HepG2 (cell line): ENCODE results near the gene LRFN2. TPM values are rescaled to one million over a fixed set of nuclear protein-coding genes. Genes with fewer than 3 reads are reported as not detected.

ENCODE experiments used
- ATAC-seq: fragments of 200-7000 bp; cut with Tn5 transposase; 3 replicates; pipeline ENCODE4 v1.9.1; 2020; ENCODE audit warnings: mild to moderate bottlenecking, moderate library complexity
- BruUV-seq: library from RNA; stranded (reverse); fragments of 400-500 nt; replicated peaks from 2 replicates; lab custom pipeline; 2021; lab: Mats Ljungman, UMichigan
- CTCF ChIA-PET: fragments of 300-600 bp; formaldehyde crosslinking; extraction: SDS; loops from one replicate; lab custom pipeline; 2021; ENCODE audit warnings: low total read pairs, inconsistent platforms, low intra/inter-chr PET ratio; lab: Yijun Ruan, JAX
- POLR2A ChIA-PET: fragments of 350-600 bp; sonication (Branson Sonifier 250); formaldehyde crosslinking; loops from one replicate; lab custom pipeline; 2020; ENCODE audit warnings: antibody characterized with exemption, inconsistent platforms; lab: Yijun Ruan, JAX
- DNase-seq: peaks from one replicate; pipeline ENCODE4 v3.0.0-alpha.2; 2015; ENCODE audit warnings: low spot score
- FAIRE-seq: peaks from 3 replicates; lab custom pipeline; 2011; peaks lifted over from hg19 to GRCh38; lab: Jason Lieb, UNC
- H2AFZ ChIP-seq: one replicate; pipeline ENCODE4 v1.6.1; 2011; ENCODE audit warnings: low read length, inconsistent platforms
- H3K27ac ChIP-seq: fragments of 300-600 bp; 3 replicates; pipeline ENCODE4 v1.8.0; 2011; ENCODE audit warnings: mixed run types, mild to moderate bottlenecking, mixed read lengths, low read length, inconsistent platforms; ENCODE audit not compliant: insufficient read depth; ENCODE audit errors: extremely low read length
- H3K27me3 ChIP-seq, 2 experiments: fragments of 200-600 bp in 1 of 2; 2 replicates in 1 of 2; 3 replicates in 1 of 2; pipeline versions ENCODE4 v1.6.0 to v1.8.0; 2011; ENCODE audit warnings: low read length in 2 of 2, mild to moderate bottlenecking in 2 of 2, moderate library complexity in 2 of 2, inconsistent platforms in 1 of 2; ENCODE audit not compliant: insufficient read depth in 2 of 2, control insufficient read depth in 1 of 2
- H3K36me3 ChIP-seq, 2 experiments: fragments of 200-600 bp in 1 of 2; replicated peaks in 1 of 2; 2 replicates in 1 of 2; 3 replicates in 1 of 2; pipeline versions ENCODE4 v1.5.1 to v1.8.0; 2011; ENCODE audit warnings: low read length in 2 of 2, inconsistent platforms in 1 of 2; ENCODE audit not compliant: insufficient read depth in 2 of 2, control insufficient read depth in 1 of 2
- H3K4me1 ChIP-seq: 2 replicates; pipeline ENCODE4 v1.5.1; 2012; ENCODE audit warnings: low read length, inconsistent platforms; ENCODE audit not compliant: insufficient read depth
- H3K4me2 ChIP-seq: 2 replicates; pipeline ENCODE4 v1.6.0; 2011; ENCODE audit warnings: low read depth, low read length, inconsistent platforms
- H3K4me3 ChIP-seq, 3 experiments: fragments of 200-600 bp in 1 of 3; sonication (generic), shearing (Covaris generic) in 1 of 3; replicated peaks in 1 of 3; 2 replicates each; pipeline ENCODE4 v1.5.1; 2011 to 2016; ENCODE audit warnings: low read length in 3 of 3, inconsistent platforms in 2 of 3, low read depth in 2 of 3, mild to moderate bottlenecking in 2 of 3, control low read depth in 1 of 3, mixed read lengths in 1 of 3; ENCODE audit not compliant: insufficient read depth in 1 of 3
- H3K79me2 ChIP-seq: one replicate; pipeline ENCODE4 v1.6.1; 2011; ENCODE audit warnings: low read length, inconsistent platforms; ENCODE audit not compliant: insufficient read depth
- H3K9ac ChIP-seq: 2 replicates; pipeline ENCODE4 v1.6.0; 2011; ENCODE audit warnings: mild to moderate bottlenecking, low read depth, low read length, inconsistent platforms; ENCODE audit not compliant: insufficient read depth
- H3K9me3 ChIP-seq: 2 replicates; pipeline ENCODE4 v1.5.1; 2012; ENCODE audit warnings: mild to moderate bottlenecking, low read length
- H4K20me1 ChIP-seq: 2 replicates; pipeline ENCODE4 v1.6.0; 2011; ENCODE audit warnings: inconsistent platforms, mild to moderate bottlenecking, low read length, moderate library complexity; ENCODE audit not compliant: insufficient read depth
- CBFB ChIP-seq: sonication (generic); formaldehyde crosslinking; IDR thresholded peaks from 2 replicates; pipeline ENCODE4 v1.4.0; 2020; ENCODE audit warnings: missing genetic modification reagents
- FOXC1 ChIP-seq: sonication (generic); formaldehyde crosslinking; IDR thresholded peaks from 2 replicates; pipeline ENCODE4 v1.8.0; 2022; ENCODE audit warnings: mild to moderate bottlenecking, missing genetic modification reagents, borderline replicate concordance
- HMGXB4 ChIP-seq, 2 experiments: sonication (generic) in 1 of 2; formaldehyde crosslinking in 1 of 2; IDR thresholded peaks; 2 replicates each; pipeline versions ENCODE4 v1.4.0 to v1.6.1; 2018 to 2020; ENCODE audit warnings: missing genetic modification reagents in 2 of 2, borderline replicate concordance in 1 of 2, low read depth in 1 of 2, mild to moderate bottlenecking in 1 of 2, missing biosample characterization in 1 of 2
- NFE2 ChIP-seq: sonication (generic); formaldehyde crosslinking; IDR thresholded peaks from 2 replicates; pipeline ENCODE4 v1.4.0; 2020; ENCODE audit warnings: missing genetic modification reagents
- POLR2AphosphoS2 ChIP-seq: IDR thresholded peaks from 2 replicates; pipeline ENCODE4 v1.6.1; 2011; ENCODE audit warnings: low read depth, low read length, improper control_type of control experiment
- SIN3B ChIP-seq: fragments of 150-350 bp; IDR thresholded peaks from 2 replicates; pipeline ENCODE4 v1.6.1; 2014; ENCODE audit warnings: low read length
- ZMAT5 ChIP-seq: sonication (generic); formaldehyde crosslinking; IDR thresholded peaks from 2 replicates; pipeline ENCODE4 v1.5.0; 2020; ENCODE audit warnings: mild to moderate bottlenecking, low read depth, missing genetic modification reagents, borderline replicate concordance
- ZNF3 ChIP-seq: IDR thresholded peaks from 2 replicates; pipeline ENCODE4 v1.7.0; 2017; ENCODE audit warnings: inconsistent platforms
- ZNF451 ChIP-seq: sonication (generic); formaldehyde crosslinking; IDR thresholded peaks from 2 replicates; pipeline ENCODE4 v1.5.0; 2020; ENCODE audit warnings: mild to moderate bottlenecking, missing genetic modification reagents
- WGBS: methylation state at CpG from one replicate; pipeline ENCODE4 v1.1.6; 2017; ENCODE audit warnings: low lambda C conversion rate; 5-methylcytosine and 5-hydroxymethylcytosine counted together
- in situ Hi-C: cut with HindIII; loops from 2 replicates; pipeline ENCODE4 v1.10.0; 2017; ENCODE audit warnings: low pct_unique_long_range_greater_than_20kb; ENCODE audit not compliant: extremely low pct_ligation_motif_present
- intact Hi-C: fragments of 100-400 bp; cut with micrococcal nuclease; formaldehyde crosslinking; loops from one replicate; pipeline ENCODE4 v1.10.0; 2022; ENCODE audit not compliant: unreplicated experiment
- polyA plus RNA-seq, 8 experiments: library from polyadenylated mRNA; depleted of rRNA in 3 of 8; stranded (reverse) in 7 of 8; unstranded in 1 of 8; fragments of >200 nt; fragmentation: Illumina TruSeq in 4 of 8; extraction: Trizol in 4 of 8; gene quantifications; 2 replicates each; pipeline versions ENCODE4 v1.2.1 to v1.2.3, GENCODE V29; 2011 to 2016; ENCODE audit warnings: low read depth in 4 of 8, missing spikeins in 1 of 8, mixed read lengths in 1 of 8; ENCODE audit not compliant: insufficient read depth in 1 of 8
- total RNA-seq, 5 experiments: library from RNA; depleted of rRNA; stranded (reverse); fragments of >200 nt; fragmentation: Illumina TruSeq; extraction: Trizol; gene quantifications; 2 replicates each; pipeline ENCODE4 v1.2.3, GENCODE V29; 2016; ENCODE audit warnings: low read depth in 1 of 5
- TF ChIP-seq, protein P1 (sequence below): IDR thresholded peaks from 2 replicates; pipeline ENCODE4 v1.6.1; 2016; ENCODE audit warnings: missing biosample characterization, missing genetic modification reagents, low read depth

LRFN2 gene
- total and polyA plus RNA-seq, 2 of the 13 experiments (the other 11 are each of a cell fraction or from before 2014, with no cell fraction given), result not detected

GRCh38 chr6:40362859-40363258 is 224.3 kb downstream of the LRFN2 start:
- DNase-seq (no peak), FAIRE-seq (no peak), ATAC-seq (no peak)
- Histone ChIP-seq H3K4me1 (no peaks in the 10 kb centered on the region), H3K36me3 (no peaks in the 10 kb centered on the region), H3K79me2 (no peaks in the 10 kb centered on the region), H3K4me2 (no peak overlapping the region), H3K27me3 (no peaks in the 10 kb centered on the region), H2AFZ (no peak overlapping the region), H4K20me1 (no peaks in the 10 kb centered on the region), H3K4me3 (no peak overlapping the region), H3K9ac (no peak overlapping the region), H3K9me3 (no peaks in the 10 kb centered on the region), H3K27ac (no peak overlapping the region)
- ChIA-PET CTCF (no interaction called here), POLR2A (no interaction called here)
- TF ChIP-seq, protein P1, sequence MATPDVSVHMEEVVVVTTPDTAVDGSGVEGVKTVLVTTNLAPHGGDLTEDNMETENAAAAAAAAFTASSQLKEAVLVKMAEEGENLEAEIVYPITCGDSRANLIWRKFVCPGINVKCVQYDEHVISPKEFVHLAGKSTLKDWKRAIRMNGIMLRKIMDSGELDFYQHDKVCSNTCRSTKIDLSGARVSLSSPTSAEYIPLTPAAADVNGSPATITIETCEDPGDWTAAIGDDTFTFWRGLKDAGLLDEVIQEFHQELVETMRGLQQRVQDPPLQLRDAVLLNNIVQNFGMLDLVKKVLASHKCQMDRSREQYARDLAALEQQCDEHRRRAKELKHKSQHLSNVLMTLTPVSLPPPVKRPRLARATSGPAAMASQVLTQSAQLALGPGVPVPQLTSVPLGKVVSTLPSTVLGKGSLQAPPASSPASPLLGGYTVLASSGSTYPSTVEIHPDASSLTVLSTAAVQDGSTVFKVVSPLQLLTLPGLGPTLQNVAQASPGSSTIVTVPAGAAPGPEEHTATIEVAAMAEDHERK (CRISPR knock-in tag), result no peak
- no peak for TF ChIP-seq POLR2AphosphoS2
- no peak for TF ChIP-seq CBFB
- no peak for TF ChIP-seq ZMAT5 (CRISPR knock-in tag)
- no peak for TF ChIP-seq SIN3B
- TF ChIP-seq FOXC1 (CRISPR knock-in tag), result no peak
- TF ChIP-seq HMGXB4 (CRISPR knock-in tag; IDR thresholded peaks at IDR 0.05; ENCODE audit: borderline replicate concordance in 1 of 2, low read depth in 1 of 2), result no peak
- TF ChIP-seq ZNF3, result no peak
- no peak for TF ChIP-seq NFE2 (CRISPR knock-in tag)
- TF ChIP-seq ZNF451 (CRISPR knock-in tag), result no peak
- in situ Hi-C loops (no loop called here), intact Hi-C loops (no loop called here)
- WGBS, result 4% methylated on average over 4 of the region's 4 CpGs
- no TSS peak for BruUV-seq
